KMS-11 (cell line): Measurements from ENCODE around the gene NEDD4L.

Source experiments
- H2AFZ ChIP-seq: fragments of 200-600 bp; sonication (generic); 2 replicates; pipeline ENCODE4 v1.6.1; 2016; ENCODE audit warnings: antibody characterized with exemption, mixed run types, low read depth
- H3K27ac ChIP-seq: fragments of 200-600 bp; sonication (generic); 2 replicates; pipeline ENCODE4 v1.6.1; 2016; ENCODE audit warnings: mild to moderate bottlenecking, mixed run types
- H3K27me3 ChIP-seq: fragments of 200-600 bp; sonication (generic); 2 replicates; pipeline ENCODE4 v1.6.1; 2017; ENCODE audit warnings: mild to moderate bottlenecking, low read depth, mixed run types, moderate library complexity; ENCODE audit not compliant: insufficient read depth
- H3K36me3 ChIP-seq: fragments of 200-600 bp; sonication (generic); 2 replicates; pipeline ENCODE4 v1.6.1; 2017; ENCODE audit warnings: mild to moderate bottlenecking, mixed run types; ENCODE audit not compliant: insufficient read depth
- H3K4me1 ChIP-seq: fragments of 200-600 bp; sonication (generic); 2 replicates; pipeline ENCODE4 v1.6.1; 2016; ENCODE audit warnings: mild to moderate bottlenecking, low read depth, mixed run types; ENCODE audit not compliant: poor library complexity, severe bottlenecking
- H3K4me2 ChIP-seq: fragments of 200-600 bp; sonication (generic); 2 replicates; pipeline ENCODE4 v1.7.0; 2016; ENCODE audit warnings: mild to moderate bottlenecking, mixed run types
- H3K4me3 ChIP-seq: fragments of 200-600 bp; sonication (generic); IDR thresholded peaks from 2 replicates; pipeline ENCODE4 v1.6.1; 2017; ENCODE audit warnings: low read depth, low read length, mixed read lengths; ENCODE audit not compliant: insufficient read depth
- H3K79me2 ChIP-seq: fragments of 200-600 bp; sonication (generic); 2 replicates; pipeline ENCODE4 v1.6.1; 2016; ENCODE audit warnings: low read depth, mixed run types; ENCODE audit not compliant: insufficient read depth
- H3K9ac ChIP-seq: fragments of 200-600 bp; sonication (generic); 2 replicates; pipeline ENCODE4 v1.6.1; 2016; ENCODE audit warnings: mild to moderate bottlenecking, mixed run types
- H4K20me1 ChIP-seq: fragments of 200-600 bp; sonication (generic); 2 replicates; pipeline ENCODE4 v1.6.1; 2016; ENCODE audit warnings: mild to moderate bottlenecking, mixed run types; ENCODE audit not compliant: insufficient read depth
- TF ChIP-seq, protein P1 (sequence below): fragments of 200-600 bp; sonication (generic); conservative IDR thresholded peaks from 2 replicates; pipeline ENCODE4 v1.6.1; 2017; ENCODE audit warnings: low read depth, mild to moderate bottlenecking, antibody characterized with exemption, low read length, moderate library complexity, mixed read lengths

NEDD4L gene

DNA sequence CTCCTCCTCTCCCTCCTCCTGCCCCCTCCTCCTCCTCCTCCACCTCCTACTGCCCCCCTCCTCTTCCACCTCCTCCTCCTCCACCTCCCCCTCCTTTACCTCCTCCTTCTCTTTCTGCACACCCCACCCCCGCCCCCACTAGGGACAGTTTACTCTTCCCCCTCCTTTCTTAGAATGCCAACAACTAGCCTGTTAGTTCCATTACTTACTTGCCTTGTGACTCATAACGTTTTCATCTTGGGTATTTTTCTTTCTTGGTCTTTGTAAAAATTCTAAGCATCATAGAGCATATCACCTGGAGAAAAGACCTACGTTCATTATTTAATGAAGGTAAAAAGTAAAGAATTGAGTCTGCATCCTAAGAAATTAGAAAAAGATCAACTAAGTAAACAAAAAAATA is 165.3 kb downstream of the NEDD4L start:
- no peaks in the 10 kb centered on the region for H3K79me2 ChIP-seq
- H3K4me3 ChIP-seq: no peak overlapping the region
- peaks cover 7% of the 10 kb centered on the region for H3K4me1 ChIP-seq
- TF ChIP-seq, protein P1, sequence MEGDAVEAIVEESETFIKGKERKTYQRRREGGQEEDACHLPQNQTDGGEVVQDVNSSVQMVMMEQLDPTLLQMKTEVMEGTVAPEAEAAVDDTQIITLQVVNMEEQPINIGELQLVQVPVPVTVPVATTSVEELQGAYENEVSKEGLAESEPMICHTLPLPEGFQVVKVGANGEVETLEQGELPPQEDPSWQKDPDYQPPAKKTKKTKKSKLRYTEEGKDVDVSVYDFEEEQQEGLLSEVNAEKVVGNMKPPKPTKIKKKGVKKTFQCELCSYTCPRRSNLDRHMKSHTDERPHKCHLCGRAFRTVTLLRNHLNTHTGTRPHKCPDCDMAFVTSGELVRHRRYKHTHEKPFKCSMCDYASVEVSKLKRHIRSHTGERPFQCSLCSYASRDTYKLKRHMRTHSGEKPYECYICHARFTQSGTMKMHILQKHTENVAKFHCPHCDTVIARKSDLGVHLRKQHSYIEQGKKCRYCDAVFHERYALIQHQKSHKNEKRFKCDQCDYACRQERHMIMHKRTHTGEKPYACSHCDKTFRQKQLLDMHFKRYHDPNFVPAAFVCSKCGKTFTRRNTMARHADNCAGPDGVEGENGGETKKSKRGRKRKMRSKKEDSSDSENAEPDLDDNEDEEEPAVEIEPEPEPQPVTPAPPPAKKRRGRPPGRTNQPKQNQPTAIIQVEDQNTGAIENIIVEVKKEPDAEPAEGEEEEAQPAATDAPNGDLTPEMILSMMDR: no peak
- H3K36me3 ChIP-seq: no peaks in the 10 kb centered on the region
- H3K27me3 ChIP-seq: no peaks in the 10 kb centered on the region
- H4K20me1 ChIP-seq: no peaks in the 10 kb centered on the region
- no peak overlapping the region for H3K4me2 ChIP-seq
- no peak overlapping the region for H2AFZ ChIP-seq
- H3K9ac ChIP-seq: no peak overlapping the region
- H3K27ac ChIP-seq: no peak overlapping the region

DNA sequence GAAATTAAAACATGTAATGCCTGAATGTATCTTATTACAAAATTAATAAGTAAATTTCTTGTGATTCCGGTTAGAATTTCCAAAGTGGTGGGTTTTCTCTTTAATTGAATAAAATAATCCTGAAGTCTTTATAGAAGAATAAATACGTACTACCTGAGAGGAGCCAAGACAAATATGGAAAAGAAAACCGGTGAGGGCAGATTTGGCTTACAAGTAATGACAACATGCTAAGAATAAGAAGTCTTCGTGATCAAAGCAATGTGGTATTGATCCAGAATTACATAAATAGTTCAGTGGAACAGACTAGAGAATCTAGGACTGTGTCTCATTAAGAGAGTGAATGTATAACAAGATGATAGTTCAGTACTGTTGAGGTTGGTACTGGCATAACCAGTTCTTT is 167.5 kb downstream of the NEDD4L start:
- no peaks in the 10 kb centered on the region for H4K20me1 ChIP-seq
- peaks cover 7% of the 10 kb centered on the region for H3K4me1 ChIP-seq
- H3K4me2 ChIP-seq: no peak overlapping the region
- no peaks in the 10 kb centered on the region for H3K27me3 ChIP-seq
- TF ChIP-seq, protein P1: no peak
- H3K9ac ChIP-seq: no peak overlapping the region
- no peaks in the 10 kb centered on the region for H3K79me2 ChIP-seq
- H3K36me3 ChIP-seq: no peaks in the 10 kb centered on the region
- H3K4me3 ChIP-seq: no peak overlapping the region
- no peak overlapping the region for H2AFZ ChIP-seq
- no peak overlapping the region for H3K27ac ChIP-seq

GRCh38 chr18:58212274-58212673 is 168.2 kb downstream of the NEDD4L start:
- H3K4me1 ChIP-seq: peaks cover 7% of the 10 kb centered on the region
- H3K27ac ChIP-seq: no peak overlapping the region
- no peak overlapping the region for H3K9ac ChIP-seq
- TF ChIP-seq, protein P1: no peak
- H3K79me2 ChIP-seq: no peaks in the 10 kb centered on the region
- no peak overlapping the region for H3K4me2 ChIP-seq
- H4K20me1 ChIP-seq: no peaks in the 10 kb centered on the region
- no peak overlapping the region for H2AFZ ChIP-seq
- H3K4me3 ChIP-seq: no peak overlapping the region
- no peaks in the 10 kb centered on the region for H3K36me3 ChIP-seq
- H3K27me3 ChIP-seq: no peaks in the 10 kb centered on the region

- peaks cover 7% of the 10 kb centered on the region for H3K4me1 ChIP-seq
- no peaks in the 10 kb centered on the region for H4K20me1 ChIP-seq
- no peak overlapping the region for H3K4me2 ChIP-seq
- no peaks in the 10 kb centered on the region for H3K36me3 ChIP-seq
- TF ChIP-seq, protein P1: no peak
- H2AFZ ChIP-seq: no peak overlapping the region
- no peaks in the 10 kb centered on the region for H3K27me3 ChIP-seq
- no peaks in the 10 kb centered on the region for H3K79me2 ChIP-seq
- H3K4me3 ChIP-seq: no peak overlapping the region
- H3K9ac ChIP-seq: no peak overlapping the region
- H3K27ac ChIP-seq: no peak overlapping the region
Observed at GRCh38 chr18:58213440-58213839, 169.4 kb downstream of the NEDD4L start.
